Right lobe of liver (tissue), 6 donors: ENCODE results near the gene CAGE1. TPM values are rescaled to one million over a fixed set of nuclear protein-coding genes. Genes with fewer than 3 reads are reported as not detected.

Experiments
- ATAC-seq, 4 donors: fragments of 200-7000 bp; cut with Tn5 transposase; one replicate each; pipeline ENCODE4 v1.9.1; 2020; ENCODE audit warnings: mild to moderate bottlenecking in 4 of 4, moderate library complexity in 4 of 4
- DNase-seq, 3 donors: peaks; one replicate each; pipeline ENCODE4 v3.0.0-alpha.2; 2020
- H3K27ac ChIP-seq, 3 donors: fragments of 200-600 bp; one replicate each; pipeline ENCODE4 v1.8.0; 2022
- H3K27me3 ChIP-seq, 2 donors: fragments of 200-600 bp; one replicate each; pipeline ENCODE4 v1.8.0; 2022
- H3K36me3 ChIP-seq, 4 donors: fragments of 200-600 bp; sonication (generic) in 1 of 4; one replicate each; pipeline versions ENCODE4 v1.5.1 to v1.8.0; 2017 to 2022; ENCODE audit warnings: control low read depth in 1 of 4
- H3K4me1 ChIP-seq, 4 donors: fragments of 200-600 bp; sonication (generic) in 1 of 4; one replicate each; pipeline versions ENCODE4 v1.5.1 to v1.8.0; 2017 to 2022; ENCODE audit warnings: control low read depth in 1 of 4
- H3K4me3 ChIP-seq, 3 donors: fragments of 200-600 bp; one replicate each; pipeline ENCODE4 v1.8.0; 2022
- H3K9me3 ChIP-seq, 4 donors: fragments of 200-600 bp; sonication (generic) in 1 of 4; one replicate each; pipeline versions ENCODE4 v1.5.1 to v1.8.0; 2017 to 2022; ENCODE audit warnings: control low read depth in 1 of 4
- CTCF ChIP-seq, 4 donors: fragments of 200-600 bp in 3 of 4; fragments of 450-650 bp in 1 of 4; IDR thresholded peaks; one replicate each; pipeline versions ENCODE4 v1.5.1 to v1.8.0; 2016 to 2022; ENCODE audit warnings: antibody characterized with exemption in 4 of 4, mild to moderate bottlenecking in 2 of 4
- POLR2A ChIP-seq: fragments of 450-650 bp; IDR thresholded peaks from one replicate; pipeline ENCODE4 v1.6.1; 2017; ENCODE audit warnings: antibody characterized with exemption, mild to moderate bottlenecking
- WGBS: methylation state at CpG from one replicate; pipeline ENCODE4 v1.1.6; 2018; ENCODE audit warnings: low coverage, low lambda C conversion rate; ENCODE audit not compliant: insufficient coverage; ENCODE audit errors: missing lambda C conversion rate; 5-methylcytosine and 5-hydroxymethylcytosine counted together
- intact Hi-C, 2 donors: fragments of 100-400 bp; cut with DNase I; formaldehyde crosslinking; loops; one replicate each; pipeline versions ENCODE4 v1.11.2 to v1.14.1; 2022
- total RNA-seq, 6 experiments: library from RNA; depleted of rRNA in 2 of 6; stranded (reverse); fragments of >200 nt in 2 of 6; fragmentation: NEBNext Ultra II Directional in 3 of 6; extraction: Animal tissue kit (Norgen Biotek cat#: 25700) in 3 of 6; gene quantifications; one replicate each; pipeline versions ENCODE4 v1.1.0 to v1.2.4, GENCODE V29; 2016 to 2023
- donor health status: DM: no; HTN: yes; CAD: no.
- donor health status: DM: no; HTN: no; CAD: no.
- donor health status: DM: no; HTN: no; CAD: no.
- donor health status: DM: no; HTN: yes; CAD: no.
- donor health status: DM: no; HTN: yes; CAD: no.

CAGE1 gene
- total RNA-seq, 6 experiments from 2014 or later = not detected

- 85% methylated on average over 2 of the region's 5 CpGs for WGBS
- H3K4me3 ChIP-seq = no peak overlapping the region
- intact Hi-C loops = no loop called here
- ATAC-seq (no peak), DNase-seq (no peak)
- H3K27ac ChIP-seq = no peak overlapping the region
- TF ChIP-seq POLR2A (no peak), CTCF (IDR thresholded peaks at IDR 0.05) (no peak)
- no peaks in the 10 kb centered on the region for H3K36me3 ChIP-seq
- H3K27me3 ChIP-seq = no peaks in the 10 kb centered on the region
- H3K4me1 ChIP-seq = no peaks in the 10 kb centered on the region
- no peaks in the 10 kb centered on the region for H3K9me3 ChIP-seq
Observed at GRCh38 chr6:7433121-7433617, 43.6 kb upstream of the CAGE1 start.

GRCh38 chr6:7432391-7433120 lies 43.0 kb upstream of the CAGE1 start:
- H3K4me3 ChIP-seq = no peak overlapping the region
- intact Hi-C loops = no loop called here
- H3K27ac ChIP-seq = no peak overlapping the region
- no peaks in the 10 kb centered on the region for H3K36me3 ChIP-seq
- WGBS = 77% methylated on average over 16 of the region's 16 CpGs
- H3K9me3 ChIP-seq = no peaks in the 10 kb centered on the region
- H3K27me3 ChIP-seq = no peaks in the 10 kb centered on the region
- no peak for TF ChIP-seq CTCF (IDR thresholded peaks at IDR 0.05)
- TF ChIP-seq POLR2A = no peak
- no peak for ATAC-seq
- no peak for DNase-seq
- no peaks in the 10 kb centered on the region for H3K4me1 ChIP-seq

- intact Hi-C loops = no loop called here
- WGBS = 45% methylated on average over 8 of the region's 24 CpGs
- no peak overlapping the region for H3K27ac ChIP-seq
- no peaks in the 10 kb centered on the region for H3K27me3 ChIP-seq
- H3K4me3 ChIP-seq = no peak overlapping the region
- ATAC-seq = peak in 1 of 4 donors; percentile 20
- no peak for DNase-seq
- no peaks in the 10 kb centered on the region for H3K36me3 ChIP-seq
- TF ChIP-seq POLR2A (no peak), CTCF (IDR thresholded peaks at IDR 0.05) (no peak)
- H3K9me3 ChIP-seq = no peaks in the 10 kb centered on the region
- no peaks in the 10 kb centered on the region for H3K4me1 ChIP-seq
Observed at GRCh38 chr6:7431674-7432390, 42.3 kb upstream of the CAGE1 start.

- no peak overlapping the region for H3K27ac ChIP-seq
- ATAC-seq = peak in 1 of 4 donors; percentile 39
- H3K4me3 ChIP-seq = no peak overlapping the region
- 65% methylated on average over 8 of the region's 8 CpGs for WGBS
- H3K36me3 ChIP-seq = no peaks in the 10 kb centered on the region
- DNase-seq = no peak
- no peaks in the 10 kb centered on the region for H3K4me1 ChIP-seq
- no peaks in the 10 kb centered on the region for H3K27me3 ChIP-seq
- no peak for TF ChIP-seq CTCF (IDR thresholded peaks at IDR 0.05)
- TF ChIP-seq POLR2A = no peak
- intact Hi-C loops = no loop called here
- no peaks in the 10 kb centered on the region for H3K9me3 ChIP-seq
Observed at GRCh38 chr6:7431313-7431673, 41.8 kb upstream of the CAGE1 start.
